DND-41 (cell line): ENCODE results near the gene SMC1B.

ENCODE experiments used
- EZH2 ChIP-seq: IDR thresholded peaks from 3 replicates; pipeline ENCODE4 v1.6.1; 2012; ENCODE audit warnings: borderline replicate concordance, low read depth, mild to moderate bottlenecking, moderate library complexity, low read length, inconsistent platforms; ENCODE audit not compliant: severe bottlenecking
- TF ChIP-seq, protein P1 (sequence below): IDR thresholded peaks from 2 replicates; pipeline ENCODE4 v1.5.1; 2012; ENCODE audit warnings: borderline replicate concordance, low read length, moderate library complexity, mild to moderate bottlenecking; ENCODE audit not compliant: poor library complexity, severe bottlenecking; ENCODE audit errors: extremely low read depth

DNA sequence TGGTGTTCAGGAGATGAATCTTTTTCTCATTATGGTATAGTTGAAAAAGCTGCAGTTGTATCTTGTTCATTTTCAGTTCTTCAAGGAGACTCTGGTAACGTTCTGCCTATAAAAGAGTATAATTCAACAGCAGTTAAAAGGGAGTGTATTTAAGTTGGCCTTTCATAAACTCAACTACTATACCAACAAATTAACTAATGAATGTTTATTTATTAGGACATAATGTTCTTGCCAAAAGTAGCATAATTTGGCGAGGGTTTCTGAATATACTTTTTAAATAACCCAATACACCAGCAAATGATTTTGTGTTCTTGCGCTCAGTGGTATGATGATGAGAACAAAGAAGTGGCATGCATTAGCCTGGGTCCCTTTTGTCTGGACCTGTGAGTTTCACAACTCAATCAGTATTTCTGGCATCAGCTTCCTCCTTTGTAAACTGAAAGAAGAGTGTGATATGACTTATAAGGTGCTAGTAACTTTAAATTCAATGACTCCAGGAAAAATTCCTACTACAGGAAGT, 10.9 kb downstream of the SMC1B start:
- TF ChIP-seq, protein P1, sequence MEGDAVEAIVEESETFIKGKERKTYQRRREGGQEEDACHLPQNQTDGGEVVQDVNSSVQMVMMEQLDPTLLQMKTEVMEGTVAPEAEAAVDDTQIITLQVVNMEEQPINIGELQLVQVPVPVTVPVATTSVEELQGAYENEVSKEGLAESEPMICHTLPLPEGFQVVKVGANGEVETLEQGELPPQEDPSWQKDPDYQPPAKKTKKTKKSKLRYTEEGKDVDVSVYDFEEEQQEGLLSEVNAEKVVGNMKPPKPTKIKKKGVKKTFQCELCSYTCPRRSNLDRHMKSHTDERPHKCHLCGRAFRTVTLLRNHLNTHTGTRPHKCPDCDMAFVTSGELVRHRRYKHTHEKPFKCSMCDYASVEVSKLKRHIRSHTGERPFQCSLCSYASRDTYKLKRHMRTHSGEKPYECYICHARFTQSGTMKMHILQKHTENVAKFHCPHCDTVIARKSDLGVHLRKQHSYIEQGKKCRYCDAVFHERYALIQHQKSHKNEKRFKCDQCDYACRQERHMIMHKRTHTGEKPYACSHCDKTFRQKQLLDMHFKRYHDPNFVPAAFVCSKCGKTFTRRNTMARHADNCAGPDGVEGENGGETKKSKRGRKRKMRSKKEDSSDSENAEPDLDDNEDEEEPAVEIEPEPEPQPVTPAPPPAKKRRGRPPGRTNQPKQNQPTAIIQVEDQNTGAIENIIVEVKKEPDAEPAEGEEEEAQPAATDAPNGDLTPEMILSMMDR = no peak
- no peak for TF ChIP-seq EZH2
